ENCODE results near the gene MMP23B.
A peak's percentile ranks its signal among the peaks of the same experiment; 100 is the strongest.

The MMP23B gene

DNA sequence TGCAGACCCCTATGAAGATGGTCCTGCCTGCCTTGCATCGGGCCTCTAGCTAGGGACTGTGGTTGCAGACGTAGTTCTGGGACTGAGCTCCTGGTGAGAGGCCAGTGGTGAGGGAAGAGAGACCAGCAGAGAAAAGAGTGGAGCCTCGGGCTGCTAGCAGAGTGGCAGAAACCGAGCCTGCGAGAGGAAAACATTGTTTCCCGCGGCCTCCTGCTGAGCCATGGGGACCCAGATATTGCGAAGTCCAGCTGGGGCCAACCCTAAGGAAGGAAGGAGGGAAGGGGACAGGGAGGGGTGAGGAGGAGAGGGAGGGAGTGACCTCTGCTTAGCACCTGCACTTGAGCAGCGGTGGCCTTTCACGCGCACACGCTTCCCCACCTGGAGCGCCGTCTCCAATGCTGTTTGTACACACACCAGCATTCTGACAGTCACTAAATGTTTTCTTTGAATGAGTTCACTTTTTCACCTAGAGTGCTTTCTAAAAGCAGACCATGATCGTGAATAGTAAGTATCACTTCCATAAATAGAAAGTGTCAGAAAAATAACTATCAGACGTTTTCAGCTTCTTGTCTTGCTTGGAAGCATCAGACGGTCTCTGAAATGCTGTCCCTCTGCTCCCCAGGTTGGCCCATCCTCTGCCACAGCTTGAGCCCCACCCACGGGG is 29.5 kb upstream of the MMP23B start:
- H3K4me3 ChIP-seq (ENCODE audit: low read depth, low read length), result no peak overlapping the region

DNA sequence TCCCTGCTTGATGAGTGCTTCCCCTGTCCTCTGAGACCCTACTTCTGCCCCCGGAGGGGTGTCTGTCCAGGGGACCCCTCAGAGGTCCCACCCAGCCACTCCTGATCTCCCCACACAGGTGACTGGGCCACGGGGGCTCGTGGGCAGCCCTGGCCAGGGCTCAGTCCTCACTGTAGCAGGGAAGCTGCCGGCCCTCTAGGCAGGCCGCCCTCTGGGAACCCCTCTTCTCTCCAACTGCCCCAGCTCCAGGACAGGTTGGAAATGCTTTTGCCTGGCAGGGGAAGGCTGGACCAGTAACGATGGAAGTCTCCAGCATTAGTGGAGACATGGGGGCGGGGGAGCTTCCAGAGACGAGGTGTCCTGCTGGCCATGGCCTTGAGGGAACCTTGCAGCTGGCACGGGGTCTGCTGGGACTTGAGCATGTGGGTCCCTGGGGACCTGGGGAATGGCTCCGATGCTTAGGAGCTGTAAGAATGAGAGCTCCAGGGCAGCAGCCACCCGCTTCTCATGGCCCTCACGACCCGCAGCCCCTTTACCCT is 28.9 kb upstream of the MMP23B start:
- no peak overlapping the region for H3K4me3 ChIP-seq (ENCODE audit: low read depth, low read length)

DNA sequence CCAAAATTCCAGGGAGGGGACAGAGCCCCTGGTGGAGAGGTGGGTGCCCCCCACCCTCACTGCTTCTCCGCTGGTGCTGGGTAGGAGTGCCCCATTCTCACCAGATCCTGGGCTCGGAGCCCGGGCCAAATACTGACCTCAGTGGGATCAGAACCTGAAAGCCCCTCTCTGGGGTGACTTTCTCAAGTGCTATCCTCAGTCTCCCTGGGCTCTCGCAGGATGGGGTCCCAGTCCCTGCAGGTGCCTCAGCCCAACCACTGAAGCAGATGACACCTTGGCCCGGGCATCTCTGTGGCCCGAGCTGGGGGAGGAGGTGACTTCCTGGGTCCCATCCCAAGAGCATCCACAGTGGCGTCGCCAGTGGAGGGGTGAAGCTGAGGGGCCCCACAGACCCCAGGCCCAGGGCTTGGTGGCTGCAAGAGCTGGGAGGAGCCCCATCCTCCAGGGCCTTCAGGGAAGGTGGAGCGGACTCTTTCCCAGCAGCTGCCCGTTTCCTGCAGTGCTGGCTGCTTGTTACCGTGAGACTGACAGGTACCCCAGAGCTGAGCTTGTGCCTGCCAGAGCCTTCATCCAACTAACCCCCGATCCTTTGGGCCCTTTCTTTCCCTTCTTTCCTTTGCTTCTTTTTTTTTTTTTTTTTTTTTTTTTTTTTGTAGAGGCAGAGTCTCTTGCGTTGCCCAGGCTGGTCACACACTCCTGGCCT is 28.2 kb upstream of the MMP23B start:
- H3K4me3 ChIP-seq (ENCODE audit: low read depth, low read length), result no peak overlapping the region

DNA sequence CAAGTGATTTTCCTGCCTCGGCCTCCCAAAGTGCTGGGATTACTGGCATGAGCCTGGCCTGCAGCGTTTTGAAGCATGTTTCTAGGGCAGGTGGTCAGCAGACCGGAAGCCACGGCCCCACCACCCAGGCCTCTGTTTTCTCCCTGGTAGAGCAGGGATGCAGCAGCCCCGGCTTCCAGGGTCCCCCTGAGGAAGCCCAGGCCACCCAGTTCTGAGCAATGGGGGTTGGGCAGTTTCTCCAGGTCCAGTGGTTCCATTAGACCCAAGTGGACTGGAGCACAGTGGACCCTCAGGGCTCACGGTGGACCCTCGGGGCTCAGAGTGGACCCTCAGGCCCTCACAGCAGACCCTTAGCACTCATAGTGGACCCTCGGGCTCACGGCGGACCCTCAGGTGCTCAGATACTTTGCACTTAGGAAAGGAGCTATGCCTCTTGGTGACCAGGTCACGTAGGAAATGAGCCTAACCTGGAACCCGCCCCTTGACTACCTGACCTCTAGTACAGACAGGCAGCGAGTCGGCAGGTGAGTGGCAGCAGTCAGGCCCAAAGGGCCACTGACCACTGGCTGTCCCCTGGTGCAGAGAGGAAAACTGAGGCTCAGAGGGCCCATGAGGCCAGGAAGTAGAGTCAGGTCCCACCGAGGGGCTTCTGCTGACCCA is 27.5 kb upstream of the MMP23B start:
- no peak overlapping the region for H3K4me3 ChIP-seq (ENCODE audit: low read depth, low read length)

DNA sequence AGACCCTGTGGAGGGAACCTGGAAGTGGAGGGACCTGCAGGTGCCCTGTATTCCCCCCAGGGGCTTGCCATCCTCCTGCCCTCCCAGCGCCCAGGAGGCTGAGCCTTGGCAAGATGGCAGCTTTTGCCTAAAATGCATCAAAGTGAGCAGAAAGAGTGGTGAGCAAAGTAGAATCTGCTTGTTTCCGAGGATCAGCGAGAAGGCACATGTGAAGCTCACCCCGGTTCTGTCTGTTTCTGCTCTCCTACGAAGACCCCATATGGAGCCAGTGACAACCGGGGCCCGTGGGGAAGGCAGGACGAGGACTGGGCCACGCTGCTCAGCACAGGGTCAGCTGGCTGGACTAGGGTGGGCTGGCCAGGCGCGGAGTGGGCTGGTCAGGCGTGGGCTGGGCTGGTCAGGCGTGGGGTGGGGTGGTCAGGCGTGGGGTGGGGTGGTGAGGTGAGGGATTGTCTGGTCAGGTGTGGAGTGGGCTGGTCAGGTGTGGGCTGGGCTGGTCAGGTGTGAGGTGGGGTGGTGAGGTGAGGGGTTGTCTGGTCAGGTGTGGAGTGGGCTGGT is 26.9 kb upstream of the MMP23B start:
- H3K4me3 ChIP-seq (ENCODE audit: low read depth, low read length), result no peak overlapping the region

DNA sequence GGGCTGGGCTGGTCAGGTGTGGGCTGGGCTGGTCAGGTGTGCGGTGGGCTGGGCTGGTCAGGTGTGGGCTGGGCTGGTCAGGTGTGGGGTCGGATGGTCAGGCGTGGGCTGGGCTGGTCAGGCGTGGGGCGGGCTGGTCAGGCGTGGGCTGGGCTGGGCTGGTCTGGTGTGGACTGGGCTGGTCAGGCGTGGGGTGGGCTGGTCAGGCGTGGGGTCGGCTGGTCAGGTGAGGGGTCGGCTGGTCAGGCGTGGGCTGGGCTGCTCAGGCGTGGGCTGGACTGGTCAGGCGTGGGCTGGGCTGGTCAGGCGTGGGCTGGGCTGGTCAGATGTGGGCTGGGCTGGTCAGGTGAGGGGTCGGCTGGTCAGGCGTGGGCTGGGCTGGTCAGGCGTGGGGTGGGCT is 26.2 kb upstream of the MMP23B start:
- no peak overlapping the region for H3K4me3 ChIP-seq (ENCODE audit: low read depth, low read length)

DNA sequence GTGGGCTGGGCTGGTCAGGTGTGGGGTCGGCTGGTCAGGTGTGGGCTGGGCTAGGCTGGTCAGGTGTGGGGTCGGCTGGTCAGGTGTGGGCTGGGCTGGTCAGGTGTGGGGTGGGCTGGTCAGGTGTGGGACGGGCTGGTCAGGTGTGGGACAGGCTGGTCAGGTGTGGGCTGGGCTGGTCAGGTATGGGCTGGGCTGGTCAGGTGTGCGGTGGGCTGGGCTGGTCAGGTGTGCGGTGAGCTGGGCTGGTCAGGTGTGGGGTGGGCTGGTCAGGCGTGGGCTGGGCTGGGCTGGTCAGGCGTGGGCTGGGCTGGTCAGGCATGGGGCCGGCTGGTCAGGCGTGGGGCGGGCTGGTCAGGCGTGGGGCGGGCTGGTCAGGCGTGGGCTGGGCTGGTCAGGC is 25.7 kb upstream of the MMP23B start:
- no peak overlapping the region for H3K4me3 ChIP-seq (ENCODE audit: low read depth, low read length)

DNA sequence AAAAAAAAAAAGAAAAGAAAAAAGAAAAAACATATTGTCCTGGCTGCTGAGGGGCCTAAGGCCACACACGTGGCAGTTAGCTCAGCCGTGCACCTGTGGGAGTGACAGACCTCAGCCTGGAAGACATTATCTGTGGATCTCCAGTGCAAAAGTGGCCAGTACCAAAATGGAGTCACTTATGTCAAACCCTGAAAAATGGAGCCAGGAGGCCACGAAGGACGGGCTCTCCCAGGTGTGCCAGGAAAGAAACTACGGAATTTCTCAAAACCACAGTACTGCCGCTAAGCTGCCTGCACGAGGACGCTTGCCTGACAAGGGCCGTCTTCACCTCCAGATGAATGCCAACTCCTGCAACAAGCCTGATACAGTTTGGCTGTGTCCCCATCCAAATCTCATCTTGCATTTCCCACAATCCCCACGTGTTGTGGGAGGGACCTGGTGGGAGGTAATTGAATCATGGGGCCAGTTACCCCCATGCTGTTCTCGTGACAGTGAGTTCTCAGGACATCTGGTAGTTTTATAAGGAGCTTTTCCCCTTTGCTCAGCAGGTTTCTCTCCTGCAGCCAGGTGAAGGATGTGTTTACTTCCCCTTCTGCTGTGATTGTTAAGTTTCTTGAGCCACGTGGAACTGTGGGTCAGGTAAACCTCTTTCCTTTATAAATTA is 22.0 kb upstream of the MMP23B start:
- no peak overlapping the region for H3K4me3 ChIP-seq (ENCODE audit: low read depth, low read length)

DNA sequence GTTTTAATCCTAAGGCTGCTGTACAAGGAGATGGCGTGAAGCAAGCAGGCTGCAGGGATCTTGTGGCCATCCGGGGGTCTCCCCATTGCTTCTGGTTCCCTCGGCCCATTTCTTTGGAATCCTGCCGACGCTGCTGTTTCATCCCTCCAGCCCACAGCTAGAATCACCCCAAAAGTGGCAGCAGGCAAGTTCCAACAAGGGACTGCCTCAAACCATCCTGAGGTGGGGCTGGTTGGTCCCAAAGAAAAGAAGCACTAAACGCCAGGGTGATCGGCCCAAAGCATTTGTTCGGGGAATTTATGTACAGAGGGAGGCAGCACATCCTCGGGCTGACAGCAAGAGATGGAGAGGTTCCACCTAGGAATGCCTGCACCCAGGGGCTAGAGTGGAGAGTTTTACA is 21.2 kb upstream of the MMP23B start:
- no peak overlapping the region for H3K4me3 ChIP-seq (ENCODE audit: low read depth, low read length)

DNA sequence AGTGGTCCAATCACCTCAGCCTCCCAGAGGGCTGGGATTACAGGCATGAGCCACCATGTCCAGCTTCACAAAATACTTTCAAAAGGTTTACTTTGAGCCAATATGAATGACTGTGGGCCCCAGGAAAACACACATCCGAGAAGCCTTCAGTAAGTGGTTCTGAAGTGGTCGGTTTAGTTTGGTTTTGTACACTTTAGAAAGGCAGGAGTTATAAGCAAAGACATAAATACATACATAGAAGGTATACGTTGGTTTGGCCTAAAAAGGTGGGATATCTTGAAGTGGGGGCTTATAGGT is 19.9 kb upstream of the MMP23B start:
- no peak overlapping the region for H3K4me3 ChIP-seq (ENCODE audit: low read depth, low read length)

DNA sequence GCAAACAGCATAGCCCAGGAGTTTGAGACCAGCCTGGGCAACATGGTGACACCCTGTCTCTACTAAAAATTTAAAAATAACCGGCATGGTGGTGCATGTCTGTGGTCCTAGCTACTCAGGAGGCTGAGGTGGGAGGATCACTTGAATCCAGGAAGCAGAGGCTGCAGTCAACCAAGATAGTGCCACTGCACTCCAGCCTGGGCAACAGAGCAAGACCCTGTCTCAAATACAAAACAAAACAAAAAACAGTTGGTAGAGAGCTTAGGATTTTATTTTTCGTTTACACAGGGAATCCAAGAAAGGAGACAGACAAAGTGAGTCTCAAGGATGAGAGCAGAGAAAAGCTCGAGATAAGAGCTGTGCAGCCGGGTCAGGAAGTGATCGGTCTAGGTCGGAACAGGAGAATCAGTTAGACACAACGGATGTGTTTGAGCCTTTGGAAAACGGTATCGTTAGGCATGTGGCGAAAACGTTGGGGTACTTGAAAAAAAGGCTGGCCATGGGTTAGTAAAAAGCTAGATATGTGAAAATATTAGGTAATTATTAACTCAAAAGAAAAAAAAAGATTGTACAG is 18.4 kb upstream of the MMP23B start:
- H3K4me3 ChIP-seq (ENCODE audit: low read depth, low read length), result no peak overlapping the region

DNA sequence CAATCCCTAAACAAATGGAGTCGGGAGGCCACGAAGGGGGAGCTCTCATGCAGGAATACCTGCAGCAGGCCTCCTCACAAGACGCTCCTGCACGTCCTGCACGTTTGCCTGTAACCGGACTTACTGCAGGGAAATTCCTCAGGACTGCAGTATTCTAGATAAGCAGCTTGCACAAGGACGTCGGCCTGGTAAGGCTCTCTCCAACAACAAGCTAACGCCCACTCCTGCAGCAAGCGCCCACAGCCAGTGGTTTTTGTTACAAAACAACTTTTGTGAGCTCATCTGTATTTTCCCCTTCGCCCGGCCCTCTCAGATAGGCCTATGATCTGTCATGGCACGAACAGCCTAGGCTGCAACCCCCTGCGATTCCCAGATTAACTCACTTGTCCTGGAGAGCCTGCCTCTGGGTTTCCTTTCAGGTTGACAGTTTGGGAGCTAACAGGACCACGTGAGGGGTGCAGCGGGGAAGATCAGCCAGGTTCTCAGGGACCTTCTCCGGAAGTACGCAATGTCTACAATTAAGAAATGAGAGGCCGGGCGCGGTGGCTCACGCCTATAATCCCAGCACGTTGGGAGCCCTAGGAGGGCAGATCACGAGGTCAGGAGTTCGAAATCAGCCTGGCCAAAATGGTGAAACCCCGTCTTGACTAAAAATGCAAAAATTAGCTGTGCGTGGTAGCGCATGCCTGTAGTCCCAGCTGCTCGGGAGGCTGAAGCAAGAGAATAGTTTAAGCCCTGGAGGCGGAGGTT is 17.6 kb upstream of the MMP23B start:
- H3K4me3 ChIP-seq (ENCODE audit: low read depth, low read length), result peak overlapping the region; percentile 88

DNA sequence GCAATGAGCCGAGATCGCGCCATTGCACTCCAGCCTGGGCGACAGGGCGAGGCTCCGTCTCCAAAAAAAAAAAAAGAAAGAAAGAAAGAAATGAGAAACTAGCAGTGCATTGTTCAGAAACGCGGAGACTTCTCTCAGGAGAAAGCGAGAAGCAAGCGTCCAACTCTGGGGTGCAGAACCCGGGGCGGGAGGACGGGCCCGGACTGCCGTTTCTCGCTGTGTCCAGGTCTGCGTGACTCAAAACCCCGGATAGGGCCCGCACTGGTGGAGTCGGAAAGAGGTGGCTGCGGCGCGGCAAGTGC is 17.1 kb upstream of the MMP23B start:
- peak overlapping the region; percentile 88 for H3K4me3 ChIP-seq (ENCODE audit: low read depth, low read length)

DNA sequence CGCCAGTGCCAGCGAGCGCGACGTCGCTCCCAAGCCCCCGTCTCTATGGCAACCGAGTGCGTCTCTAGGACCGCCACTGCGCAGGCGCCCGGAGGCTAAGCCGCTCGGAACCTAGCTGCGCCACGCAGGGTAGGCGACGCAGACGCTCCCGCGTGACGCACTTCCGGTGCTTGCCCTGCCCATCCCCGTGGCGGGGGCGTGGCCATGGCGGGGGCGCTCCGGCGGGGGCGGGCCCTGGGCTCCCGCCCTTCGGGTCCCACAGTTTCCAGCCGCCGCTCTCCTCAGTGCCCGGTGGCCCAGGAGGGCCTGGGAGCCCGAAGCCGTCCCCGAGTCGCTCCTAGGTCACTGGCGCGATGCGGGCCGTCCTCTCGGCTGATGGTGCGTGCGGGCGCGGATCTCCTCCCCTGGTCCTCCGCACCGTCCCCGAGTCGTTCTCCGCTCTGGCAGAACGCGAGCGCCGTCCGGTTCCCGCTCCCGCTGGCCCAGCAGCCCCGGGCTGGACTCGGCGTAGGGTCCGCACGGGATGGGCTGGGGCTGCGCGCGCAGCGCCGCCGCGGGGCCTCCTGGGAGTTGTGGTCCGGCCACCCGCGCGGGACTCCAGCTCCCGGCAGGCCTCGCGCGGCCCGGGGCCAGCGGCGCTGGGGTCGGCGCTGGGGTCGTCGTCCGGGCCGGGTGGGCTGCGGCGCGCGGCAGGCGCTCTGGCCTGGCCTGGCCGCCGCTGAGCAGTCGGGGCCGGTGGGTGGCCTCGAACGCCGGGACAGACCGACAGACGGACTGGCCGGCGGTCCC is 16.5 kb upstream of the MMP23B start, which contains the start of gene MIB2:
Gene MIB2, plus strand, starts transcription at position 245 of the 789 bp plus-strand sequence. CDS start 7,953 bp downstream, outside the sequence.
- H3K4me3 ChIP-seq (ENCODE audit: low read depth, low read length), result peak within 1 kb of the TSS; percentile 88

DNA sequence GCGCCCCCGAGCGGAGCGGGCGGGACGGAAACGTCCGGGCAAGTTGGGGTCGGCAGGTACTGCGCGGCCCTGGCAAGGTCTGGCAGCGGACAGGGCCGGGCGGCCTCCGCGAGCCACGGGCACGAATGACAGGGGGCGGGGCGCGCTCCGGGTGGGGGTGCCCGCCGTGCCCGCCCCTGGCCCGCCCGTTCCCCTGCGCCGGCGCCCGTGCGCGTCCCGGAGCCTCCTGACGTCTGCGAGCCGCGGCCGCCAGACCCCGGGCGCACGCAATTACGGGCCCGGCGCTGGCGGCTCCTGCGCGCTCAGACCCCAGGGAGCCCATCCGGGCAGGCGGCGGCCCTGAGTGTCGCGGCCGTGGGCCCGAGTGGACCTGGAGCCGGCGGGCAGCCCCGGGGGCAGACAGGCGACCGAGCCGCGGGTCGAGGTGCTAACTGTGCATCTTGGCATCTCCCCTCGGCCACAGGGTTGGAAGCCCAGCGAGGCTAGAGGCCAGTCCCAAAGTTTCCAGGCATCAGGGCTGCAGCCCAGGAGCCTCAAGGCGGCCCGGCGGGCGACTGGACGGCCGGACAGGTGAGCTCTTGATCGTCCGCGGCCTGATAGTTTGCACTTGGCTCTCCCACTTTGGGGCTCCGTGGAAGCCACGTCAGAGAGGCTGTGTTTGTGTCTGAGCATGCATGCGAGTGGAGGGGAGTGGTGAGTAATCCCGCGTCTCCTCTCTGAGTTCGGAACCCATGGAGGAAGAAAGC is 15.8 kb upstream of the MMP23B start:
- peak overlapping the region; percentile 88 for H3K4me3 ChIP-seq (ENCODE audit: low read depth, low read length)

DNA sequence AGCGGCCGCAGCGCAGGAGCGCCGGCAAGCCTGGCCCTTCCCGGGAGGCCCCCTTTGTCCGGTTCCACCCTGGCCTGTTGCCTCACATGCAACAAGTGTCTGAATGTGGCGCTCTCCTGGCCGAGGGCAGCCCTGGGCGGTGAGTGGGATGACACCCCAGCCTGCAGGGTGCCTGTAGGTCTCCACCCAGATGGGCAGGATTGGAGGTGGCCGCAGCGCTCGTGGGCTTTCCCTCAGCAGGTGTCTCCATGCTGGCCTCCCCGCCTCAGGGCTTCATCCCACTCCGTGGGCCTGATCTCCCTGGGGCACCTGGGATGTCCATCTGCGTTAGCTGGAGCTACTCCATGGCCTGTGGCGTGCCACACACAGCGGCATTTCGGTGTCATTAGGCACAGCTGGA is 15.1 kb upstream of the MMP23B start:
- no peak overlapping the region for H3K4me3 ChIP-seq (ENCODE audit: low read depth, low read length)

DNA sequence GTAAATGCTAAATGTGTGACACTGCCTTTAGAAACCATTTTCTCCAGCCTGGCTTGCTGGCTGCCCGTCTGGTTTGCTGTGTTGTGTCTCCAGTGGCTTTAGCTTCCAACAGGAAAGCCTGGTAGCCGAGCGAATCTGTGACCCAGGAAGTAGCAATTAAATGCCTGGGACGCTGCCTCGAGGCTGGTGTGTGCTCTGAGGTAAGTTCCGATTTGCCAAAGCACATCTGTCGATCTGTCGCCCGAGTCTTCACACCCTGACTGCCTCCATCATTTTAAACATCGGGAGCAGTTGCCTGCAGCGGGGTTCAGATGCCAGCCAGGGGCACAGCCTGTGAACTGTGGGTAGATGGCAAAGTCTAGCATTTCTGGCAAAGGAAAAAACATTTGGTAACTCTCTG is 14.5 kb upstream of the MMP23B start:
- H3K4me3 ChIP-seq (ENCODE audit: low read depth, low read length), result no peak overlapping the region

DNA sequence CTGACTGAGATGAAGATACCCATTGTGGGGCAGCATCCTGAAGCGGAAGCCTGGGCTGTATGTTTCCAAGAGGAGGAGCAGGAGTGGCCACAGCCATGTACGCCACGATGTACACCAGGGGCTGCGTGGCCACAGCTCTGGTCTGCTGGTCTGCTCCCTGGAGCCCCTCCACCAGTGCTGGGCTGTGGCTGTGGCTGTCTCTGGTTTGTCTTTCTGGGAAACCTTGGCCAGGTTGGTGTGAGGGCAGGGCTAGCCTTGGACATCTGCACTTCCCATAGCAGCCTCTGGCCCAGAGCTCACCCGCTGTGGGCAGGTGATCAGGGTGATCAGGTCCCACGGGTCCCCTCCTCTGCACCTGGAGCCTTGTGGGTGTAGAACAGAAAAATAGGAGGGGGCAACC is 14.0 kb upstream of the MMP23B start:
- H3K4me3 ChIP-seq (ENCODE audit: low read depth, low read length), result no peak overlapping the region

Measured in iPS-11a (cell line).